Calu3 (cell line): ENCODE measurements around the gene DSG3. TPM values are rescaled to one million over a fixed set of nuclear protein-coding genes. Genes with fewer than 3 reads are reported as not detected.

ENCODE experiments used
- BruUV-seq: library from RNA; stranded (reverse); fragments of 400-500 nt; replicated peaks from 2 replicates; lab custom pipeline; 2021; lab: Mats Ljungman, UMichigan
- CTCF ChIA-PET: fragments of 300-600 bp; sonication (Branson Sonifier 250); formaldehyde crosslinking; loops from one replicate; lab custom pipeline; 2022; ENCODE audit warnings: antibody characterized with exemption; lab: Charles Lee
- DNase-seq: peaks from one replicate; pipeline ENCODE4 v3.0.0; 2022
- H3K27ac Mint-ChIP-seq: one replicate; pipeline ENCODE4 v1.8.0; 2022; ENCODE audit warnings: mixed read lengths; ENCODE audit not compliant: unreplicated experiment
- H3K27me3 Mint-ChIP-seq: one replicate; pipeline ENCODE4 v1.8.0; 2022; ENCODE audit warnings: mixed read lengths; ENCODE audit not compliant: unreplicated experiment
- H3K36me3 Mint-ChIP-seq: one replicate; pipeline ENCODE4 v1.8.0; 2022; ENCODE audit warnings: mild to moderate bottlenecking, moderate library complexity, mixed read lengths; ENCODE audit not compliant: insufficient read depth, unreplicated experiment
- H3K4me1 Mint-ChIP-seq: one replicate; pipeline ENCODE4 v1.8.0; 2022; ENCODE audit warnings: mild to moderate bottlenecking, low read depth, mixed read lengths; ENCODE audit not compliant: unreplicated experiment
- H3K4me3 Mint-ChIP-seq: one replicate; pipeline ENCODE4 v1.8.0; 2022; ENCODE audit warnings: mild to moderate bottlenecking, low read depth, moderate library complexity, mixed read lengths; ENCODE audit not compliant: unreplicated experiment
- H3K9me3 Mint-ChIP-seq: one replicate; pipeline ENCODE4 v1.8.0; 2022; ENCODE audit warnings: low read depth, mixed read lengths; ENCODE audit not compliant: unreplicated experiment
- intact Hi-C: fragments of 100-400 bp; cut with micrococcal nuclease; formaldehyde crosslinking; loops from one replicate; pipeline ENCODE4 v1.10.0; 2022; ENCODE audit not compliant: unreplicated experiment
- total RNA-seq: library from RNA; stranded (reverse); gene quantifications from 2 replicates; pipeline ENCODE4 v1.2.3, GENCODE V29; 2022
- TF ChIP-seq, protein P1 (sequence below): fragments of 200-600 bp; IDR thresholded peaks from one replicate; pipeline ENCODE4 v1.8.0; 2022; ENCODE audit warnings: antibody characterized with exemption; ENCODE audit not compliant: unreplicated experiment

DSG3 gene
- total RNA-seq, 1 experiment from 2014 or later: 1.8 TPM

DNA sequence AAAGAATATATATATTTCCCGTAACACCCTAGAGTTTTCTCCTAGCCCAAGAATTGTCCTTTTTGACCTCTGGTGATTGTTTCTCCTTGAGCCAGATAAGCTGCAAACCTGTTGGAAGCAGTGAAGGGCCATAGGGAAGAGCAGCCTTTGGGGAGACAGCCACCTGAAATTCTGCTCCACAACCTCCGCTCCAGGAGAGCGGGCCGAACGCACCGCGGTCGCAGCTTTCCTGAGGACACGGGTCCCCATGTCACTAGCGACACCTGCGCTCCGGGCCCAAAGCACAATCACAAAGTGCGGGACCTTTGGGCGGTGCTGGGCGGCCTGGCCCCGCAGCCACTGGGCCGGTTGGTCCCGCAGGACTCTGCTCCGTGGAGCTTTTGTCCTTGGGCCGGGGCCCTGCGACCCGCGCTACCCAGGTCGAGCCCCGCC, 49.9 kb downstream of the DSG3 start:
- Mint-ChIP-seq H3K27me3 (no peaks in the 10 kb centered on the region), H3K27ac (peak overlapping the region; percentile 85), H3K4me1 (peaks cover 19% of the 10 kb centered on the region), H3K4me3 (peak overlapping the region; percentile 80), H3K36me3 (peaks cover 28% of the 10 kb centered on the region), H3K9me3 (no peaks in the 10 kb centered on the region)
- no peak for DNase-seq
- intact Hi-C loops: loop anchor here (10.0 kb wide), 1 partner anchor 403 kb away; no protein-coding TSS in a partner anchor
- CTCF ChIA-PET: no interaction called here
- BruUV-seq: no TSS peak
- TF ChIP-seq, protein P1, sequence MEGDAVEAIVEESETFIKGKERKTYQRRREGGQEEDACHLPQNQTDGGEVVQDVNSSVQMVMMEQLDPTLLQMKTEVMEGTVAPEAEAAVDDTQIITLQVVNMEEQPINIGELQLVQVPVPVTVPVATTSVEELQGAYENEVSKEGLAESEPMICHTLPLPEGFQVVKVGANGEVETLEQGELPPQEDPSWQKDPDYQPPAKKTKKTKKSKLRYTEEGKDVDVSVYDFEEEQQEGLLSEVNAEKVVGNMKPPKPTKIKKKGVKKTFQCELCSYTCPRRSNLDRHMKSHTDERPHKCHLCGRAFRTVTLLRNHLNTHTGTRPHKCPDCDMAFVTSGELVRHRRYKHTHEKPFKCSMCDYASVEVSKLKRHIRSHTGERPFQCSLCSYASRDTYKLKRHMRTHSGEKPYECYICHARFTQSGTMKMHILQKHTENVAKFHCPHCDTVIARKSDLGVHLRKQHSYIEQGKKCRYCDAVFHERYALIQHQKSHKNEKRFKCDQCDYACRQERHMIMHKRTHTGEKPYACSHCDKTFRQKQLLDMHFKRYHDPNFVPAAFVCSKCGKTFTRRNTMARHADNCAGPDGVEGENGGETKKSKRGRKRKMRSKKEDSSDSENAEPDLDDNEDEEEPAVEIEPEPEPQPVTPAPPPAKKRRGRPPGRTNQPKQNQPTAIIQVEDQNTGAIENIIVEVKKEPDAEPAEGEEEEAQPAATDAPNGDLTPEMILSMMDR: no peak

DNA sequence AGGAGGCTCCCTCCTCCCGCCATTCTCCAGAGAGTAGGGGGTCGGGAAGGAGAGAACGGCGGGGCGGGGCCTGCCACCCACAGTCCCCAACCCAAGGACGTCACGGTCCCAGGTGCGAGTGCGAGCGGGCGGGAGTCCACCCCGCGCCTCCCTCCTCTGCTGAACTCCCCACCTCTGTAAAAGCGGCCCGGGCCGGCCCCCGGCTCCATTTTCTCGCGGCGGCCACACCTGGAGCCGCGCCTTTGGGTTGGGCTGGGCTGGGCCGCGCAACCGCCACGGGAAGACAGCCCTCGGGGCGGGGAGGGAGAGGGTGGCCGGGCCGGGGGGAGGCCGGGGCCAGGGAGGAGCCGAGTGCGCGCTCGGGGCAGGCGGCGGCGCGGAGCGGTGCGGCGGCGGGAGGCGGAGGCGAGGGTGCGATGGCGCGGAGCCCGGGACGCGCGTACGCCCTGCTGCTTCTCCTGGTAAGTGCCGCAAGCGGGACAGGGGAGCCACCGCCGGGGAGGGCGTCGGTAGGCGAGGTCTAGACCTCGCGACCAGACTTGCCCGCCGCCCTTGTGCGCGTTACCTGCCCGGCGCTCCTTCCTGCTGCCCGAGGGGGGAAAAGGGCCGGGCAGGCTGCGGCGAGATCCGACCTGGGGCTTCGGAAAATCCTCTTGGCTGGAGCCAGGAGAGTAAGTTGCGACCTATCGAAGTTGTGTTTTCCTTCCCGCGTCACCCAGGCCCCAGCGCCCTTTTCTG, 50.5 kb downstream of the DSG3 start, which contains the start of gene DSG2:
Gene DSG2 (plus strand): TSS at position 342 of the 738 bp plus-strand sequence. CDS start 75 bp downstream, at position 417.
- Mint-ChIP-seq H3K4me1 (peaks cover 17% of the 10 kb centered on the region), H3K27ac (peak within 1 kb of the TSS; percentile 85), H3K9me3 (no peaks in the 10 kb centered on the region), H3K36me3 (peaks cover 30% of the 10 kb centered on the region), H3K4me3 (peak within 1 kb of the TSS; percentile 80), H3K27me3 (no peaks in the 10 kb centered on the region)
- CTCF ChIA-PET: interaction anchor here (0.8 kb wide), 1 partner anchor 237 kb away, joined by 3 read pairs; no protein-coding TSS in a partner anchor
- DNase-seq: peak; percentile 87
- no TSS peak for BruUV-seq
- intact Hi-C loops: loop anchor here (10.0 kb wide), 1 partner anchor 403 kb away; no protein-coding TSS in a partner anchor
- TF ChIP-seq, protein P1: no peak

DNA sequence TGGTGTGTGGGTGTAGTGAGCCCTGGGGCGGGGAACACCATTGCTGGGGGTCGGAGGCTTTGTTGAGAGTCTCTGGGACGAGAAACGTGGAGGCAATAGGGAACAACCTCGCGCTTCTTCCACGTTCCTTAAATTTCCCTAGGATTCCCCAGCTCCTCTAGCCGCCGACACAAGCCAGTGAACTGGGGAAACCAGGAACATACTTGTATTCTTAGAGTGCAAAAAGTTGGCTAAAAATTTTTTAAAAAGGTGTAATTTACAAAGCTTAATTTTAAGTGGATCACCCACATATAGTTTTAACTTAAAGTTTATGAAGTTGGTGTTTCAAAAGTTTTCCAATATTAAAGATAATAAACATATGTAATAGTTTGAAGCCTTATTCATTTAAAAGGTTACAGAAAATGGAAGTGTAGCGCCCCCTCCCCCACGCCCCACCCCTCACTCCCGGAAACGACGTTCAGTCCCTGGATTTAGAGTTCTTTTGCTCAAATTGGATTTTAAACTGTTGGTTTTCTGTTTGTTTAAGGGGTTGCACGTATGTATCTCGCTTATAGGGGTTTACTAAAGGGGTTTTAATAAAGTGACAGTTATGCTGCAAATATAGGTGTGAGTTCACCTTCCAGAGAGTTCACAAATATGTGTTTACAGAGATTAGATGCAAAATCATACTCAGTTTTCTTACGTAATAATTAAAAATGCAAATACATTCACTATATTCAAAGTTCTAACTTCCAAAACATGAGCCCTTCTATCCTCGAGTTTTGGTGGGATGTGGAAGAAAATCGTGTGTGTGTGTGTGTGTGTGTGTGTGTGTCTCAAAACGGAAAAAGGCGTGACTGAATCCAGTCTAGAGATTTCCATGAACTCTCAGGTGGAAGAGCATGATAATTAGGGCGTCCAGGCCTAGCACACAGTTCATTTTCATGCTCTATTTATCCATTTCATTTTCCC, 51.3 kb downstream of the DSG3 start:
- H3K36me3 Mint-ChIP-seq: peaks cover 30% of the 10 kb centered on the region
- H3K4me1 Mint-ChIP-seq: peaks cover 17% of the 10 kb centered on the region
- TF ChIP-seq, protein P1: no peak
- no peak for DNase-seq
- BruUV-seq: TSS peak; percentile 62
- H3K27ac Mint-ChIP-seq: peak overlapping the region; percentile 85
- H3K27me3 Mint-ChIP-seq: no peaks in the 10 kb centered on the region
- CTCF ChIA-PET: interaction anchor here (0.8 to 3.5 kb wide), 2 partner anchors 75 to 238 kb away, joined by 3 to 15 read pairs; no protein-coding TSS in a partner anchor
- H3K9me3 Mint-ChIP-seq: no peaks in the 10 kb centered on the region
- peak overlapping the region; percentile 80 for H3K4me3 Mint-ChIP-seq
- intact Hi-C loops: loop anchor here (10.0 kb wide), 1 partner anchor 404 kb away; no protein-coding TSS in a partner anchor
